GM23338 (cell line): ENCODE data around the gene STEAP1B.

Source experiments
- CREB1 ChIP-seq: fragments of 250-450 bp; sonication (Bioruptor Pico); IDR thresholded peaks from 2 replicates; pipeline ENCODE4 v1.5.0; 2020; ENCODE audit warnings: low read depth, mild to moderate bottlenecking, moderate library complexity
- EZH2 ChIP-seq: fragments of 200-600 bp; sonication (generic); IDR thresholded peaks from one replicate; pipeline ENCODE4 v1.8.0; 2017; ENCODE audit warnings: antibody characterized with exemption, mild to moderate bottlenecking, low read depth; ENCODE audit not compliant: unreplicated experiment
- TF ChIP-seq, protein P1 (sequence below), 2 experiments: fragments of 200-600 bp in 1 of 2; sonication (generic) in 1 of 2; conservative IDR thresholded peaks; 2 replicates each; pipeline versions ENCODE4 v1.5.1 to v1.6.1; 2016 to 2017; ENCODE audit warnings: antibody characterized with exemption in 2 of 2, low read depth in 2 of 2, mild to moderate bottlenecking in 2 of 2, moderate library complexity in 1 of 2

DNA sequence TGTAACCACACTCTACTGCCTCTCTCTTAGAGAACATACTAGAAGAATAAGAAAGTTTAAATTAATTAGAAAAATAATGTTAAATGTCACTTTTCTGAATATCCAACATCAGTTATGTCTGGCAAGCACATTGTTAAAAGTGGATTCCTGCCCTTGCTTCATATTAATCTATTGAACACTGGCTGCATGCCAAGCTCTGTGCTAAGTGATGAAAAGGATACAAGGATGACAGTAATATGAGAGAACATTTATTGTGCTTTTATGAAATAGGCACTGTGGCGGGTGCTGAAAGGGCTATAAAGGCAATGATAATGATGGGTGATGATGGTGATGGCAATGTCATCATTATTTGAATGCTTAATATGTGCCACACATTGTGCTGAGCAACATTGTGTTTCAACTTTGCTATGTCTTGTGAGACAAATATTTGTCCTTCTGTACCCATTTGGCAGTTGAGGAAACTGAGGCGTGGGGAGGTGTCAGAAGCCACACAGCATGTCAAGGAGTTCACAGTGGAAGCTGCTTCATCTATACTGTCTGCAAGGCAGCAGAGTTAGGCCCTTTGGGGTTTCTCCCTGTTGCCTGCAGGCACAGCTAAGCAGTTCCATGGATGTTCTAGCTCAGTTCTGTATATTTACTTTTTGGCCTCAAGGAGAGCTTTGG, 78.9 kb downstream of the STEAP1B start:
- TF ChIP-seq, protein P1, sequence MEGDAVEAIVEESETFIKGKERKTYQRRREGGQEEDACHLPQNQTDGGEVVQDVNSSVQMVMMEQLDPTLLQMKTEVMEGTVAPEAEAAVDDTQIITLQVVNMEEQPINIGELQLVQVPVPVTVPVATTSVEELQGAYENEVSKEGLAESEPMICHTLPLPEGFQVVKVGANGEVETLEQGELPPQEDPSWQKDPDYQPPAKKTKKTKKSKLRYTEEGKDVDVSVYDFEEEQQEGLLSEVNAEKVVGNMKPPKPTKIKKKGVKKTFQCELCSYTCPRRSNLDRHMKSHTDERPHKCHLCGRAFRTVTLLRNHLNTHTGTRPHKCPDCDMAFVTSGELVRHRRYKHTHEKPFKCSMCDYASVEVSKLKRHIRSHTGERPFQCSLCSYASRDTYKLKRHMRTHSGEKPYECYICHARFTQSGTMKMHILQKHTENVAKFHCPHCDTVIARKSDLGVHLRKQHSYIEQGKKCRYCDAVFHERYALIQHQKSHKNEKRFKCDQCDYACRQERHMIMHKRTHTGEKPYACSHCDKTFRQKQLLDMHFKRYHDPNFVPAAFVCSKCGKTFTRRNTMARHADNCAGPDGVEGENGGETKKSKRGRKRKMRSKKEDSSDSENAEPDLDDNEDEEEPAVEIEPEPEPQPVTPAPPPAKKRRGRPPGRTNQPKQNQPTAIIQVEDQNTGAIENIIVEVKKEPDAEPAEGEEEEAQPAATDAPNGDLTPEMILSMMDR (conservative IDR thresholded peaks at IDR 0.05; ENCODE audit: low read depth in 2 of 2): no peak
- TF ChIP-seq EZH2 (no peak), CREB1 (CRISPR knock-in tag) (no peak)
